ENCODE measurements around the gene TEX264. TPM values are rescaled to one million over a fixed set of nuclear protein-coding genes. Genes with fewer than 3 reads are reported as not detected.

Gene TEX264
- total RNA-seq, 6 experiments from 2014 or later: 39.2 to 56.3 (median 42.2) TPM

- no peak for DNase-seq
- Mint-ChIP-seq H3K4me3 (no peak overlapping the region), H3K27me3 (ENCODE audit: insufficient read depth) (peaks cover 7% of the 10 kb centered on the region; the same call in 1 of the 2 replicates), H3K9me3 (no peaks in the 10 kb centered on the region), H3K4me1 (ENCODE audit: low read depth) (peaks cover 6% of the 10 kb centered on the region), H3K27ac (no peak overlapping the region), H3K36me3 (ENCODE audit: low read depth) (no peaks in the 10 kb centered on the region)
- TF ChIP-seq, protein P1, sequence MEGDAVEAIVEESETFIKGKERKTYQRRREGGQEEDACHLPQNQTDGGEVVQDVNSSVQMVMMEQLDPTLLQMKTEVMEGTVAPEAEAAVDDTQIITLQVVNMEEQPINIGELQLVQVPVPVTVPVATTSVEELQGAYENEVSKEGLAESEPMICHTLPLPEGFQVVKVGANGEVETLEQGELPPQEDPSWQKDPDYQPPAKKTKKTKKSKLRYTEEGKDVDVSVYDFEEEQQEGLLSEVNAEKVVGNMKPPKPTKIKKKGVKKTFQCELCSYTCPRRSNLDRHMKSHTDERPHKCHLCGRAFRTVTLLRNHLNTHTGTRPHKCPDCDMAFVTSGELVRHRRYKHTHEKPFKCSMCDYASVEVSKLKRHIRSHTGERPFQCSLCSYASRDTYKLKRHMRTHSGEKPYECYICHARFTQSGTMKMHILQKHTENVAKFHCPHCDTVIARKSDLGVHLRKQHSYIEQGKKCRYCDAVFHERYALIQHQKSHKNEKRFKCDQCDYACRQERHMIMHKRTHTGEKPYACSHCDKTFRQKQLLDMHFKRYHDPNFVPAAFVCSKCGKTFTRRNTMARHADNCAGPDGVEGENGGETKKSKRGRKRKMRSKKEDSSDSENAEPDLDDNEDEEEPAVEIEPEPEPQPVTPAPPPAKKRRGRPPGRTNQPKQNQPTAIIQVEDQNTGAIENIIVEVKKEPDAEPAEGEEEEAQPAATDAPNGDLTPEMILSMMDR (IDR thresholded peaks at IDR 0.05): no peak
These were observed 56.4 kb downstream of the TEX264 start for GRCh38 chr3:51727500-51727899.

DNA sequence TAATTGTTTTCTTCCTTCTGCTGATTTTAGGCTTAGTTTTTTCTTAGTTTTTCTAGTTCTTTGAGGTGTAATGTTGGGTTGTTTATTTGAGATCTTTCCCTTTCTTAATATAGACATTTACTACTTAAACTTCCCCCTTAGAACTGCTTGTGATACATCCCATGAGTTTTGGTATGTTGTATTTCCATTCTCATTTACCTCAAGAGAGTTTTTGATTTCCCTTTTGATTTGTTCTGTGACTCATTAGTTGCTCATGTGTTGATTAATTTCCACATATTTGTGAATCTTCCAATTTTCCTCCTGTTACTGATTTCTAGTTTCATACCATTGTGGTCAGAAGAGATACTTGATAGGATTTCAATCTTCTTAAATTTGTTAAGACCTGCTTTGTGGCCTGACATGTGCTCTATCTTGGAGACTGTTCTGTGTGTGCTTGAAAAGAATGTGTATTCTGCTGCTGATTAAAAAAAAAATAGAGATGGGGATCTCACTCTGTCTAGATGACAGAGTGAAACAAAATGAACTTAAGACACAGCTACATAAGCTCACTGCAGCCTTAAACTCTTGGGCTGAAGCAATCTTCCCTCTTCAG lies 58.1 kb downstream of the TEX264 start:
- Mint-ChIP-seq H3K27ac (no peak overlapping the region), H3K9me3 (no peaks in the 10 kb centered on the region), H3K4me1 (ENCODE audit: low read depth) (peaks cover 6% of the 10 kb centered on the region), H3K36me3 (ENCODE audit: low read depth) (no peaks in the 10 kb centered on the region), H3K4me3 (no peak overlapping the region), H3K27me3 (ENCODE audit: insufficient read depth) (peaks cover 8% of the 10 kb centered on the region)
- TF ChIP-seq, protein P1 (IDR thresholded peaks at IDR 0.05): no peak
- DNase-seq: no peak

GRCh38 chr3:51733859-51734571 lies 63.0 kb downstream of the TEX264 start:
- Mint-ChIP-seq H3K4me3 (no peak overlapping the region), H3K27ac (no peak overlapping the region), H3K27me3 (ENCODE audit: insufficient read depth) (peaks cover 18% of the 10 kb centered on the region), H3K4me1 (ENCODE audit: low read depth) (peaks cover 5% of the 10 kb centered on the region), H3K9me3 (no peaks in the 10 kb centered on the region), H3K36me3 (ENCODE audit: low read depth) (no peaks in the 10 kb centered on the region)
- TF ChIP-seq, protein P1 (IDR thresholded peaks at IDR 0.05): no peak
- DNase-seq: no peak

DNA sequence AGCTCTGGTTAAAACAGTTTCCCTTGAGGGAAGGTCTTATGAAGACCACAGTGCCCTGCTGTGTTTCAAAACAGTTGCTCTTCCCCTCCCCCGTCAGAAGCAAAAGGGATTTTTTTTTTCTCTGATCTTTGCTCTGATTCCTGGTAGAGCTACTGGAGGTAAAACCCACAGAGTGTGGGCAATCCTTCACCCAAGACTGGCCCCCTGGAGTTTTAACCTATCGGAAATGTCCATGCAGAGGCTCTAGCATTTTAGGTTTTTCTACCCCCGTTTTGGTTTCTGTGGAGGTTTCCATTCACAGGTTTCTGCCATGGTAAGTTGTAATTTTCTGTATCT lies 63.5 kb downstream of the TEX264 start:
- DNase-seq: no peak
- H3K9me3 Mint-ChIP-seq: no peaks in the 10 kb centered on the region
- no peak overlapping the region for H3K4me3 Mint-ChIP-seq
- no peak overlapping the region for H3K27ac Mint-ChIP-seq
- H3K36me3 Mint-ChIP-seq (ENCODE audit: low read depth): no peaks in the 10 kb centered on the region
- H3K27me3 Mint-ChIP-seq (ENCODE audit: insufficient read depth): peaks cover 18% of the 10 kb centered on the region
- TF ChIP-seq, protein P1 (IDR thresholded peaks at IDR 0.05): no peak
- no peaks in the 10 kb centered on the region for H3K4me1 Mint-ChIP-seq (ENCODE audit: low read depth)

DNA sequence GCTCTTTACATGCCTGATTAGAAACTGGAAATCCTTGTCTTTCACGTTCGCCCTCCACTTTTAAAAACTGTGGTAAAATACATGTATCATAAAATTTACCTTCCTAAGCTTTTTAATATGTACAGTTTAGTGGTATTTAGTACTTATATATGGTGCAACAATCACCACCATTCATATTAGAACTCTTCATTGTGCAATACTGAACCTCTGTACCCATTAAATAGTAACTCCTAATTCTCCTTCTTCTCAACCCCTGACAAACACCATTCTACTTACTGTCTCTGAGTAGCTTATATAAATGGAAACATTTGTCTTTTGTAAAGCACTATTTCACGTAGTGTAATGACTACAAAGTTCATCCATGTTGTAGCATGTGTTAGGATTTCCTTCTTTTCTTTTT lies 64.0 kb downstream of the TEX264 start:
- Mint-ChIP-seq H3K27ac (no peak overlapping the region), H3K36me3 (ENCODE audit: low read depth) (no peaks in the 10 kb centered on the region), H3K27me3 (ENCODE audit: insufficient read depth) (peaks cover 18% of the 10 kb centered on the region), H3K4me1 (ENCODE audit: low read depth) (no peaks in the 10 kb centered on the region), H3K9me3 (no peaks in the 10 kb centered on the region), H3K4me3 (no peak overlapping the region)
- TF ChIP-seq, protein P1 (IDR thresholded peaks at IDR 0.05): no peak
- DNase-seq: no peak

Measured in HFFc6 (cell line).